ENCODE data around the gene SCFD2. TPM values are rescaled to one million over a fixed set of nuclear protein-coding genes. Genes with fewer than 3 reads are reported as not detected.

SCFD2 gene
- total RNA-seq, 1 experiment from 2014 or later = 36.6 TPM

DNA sequence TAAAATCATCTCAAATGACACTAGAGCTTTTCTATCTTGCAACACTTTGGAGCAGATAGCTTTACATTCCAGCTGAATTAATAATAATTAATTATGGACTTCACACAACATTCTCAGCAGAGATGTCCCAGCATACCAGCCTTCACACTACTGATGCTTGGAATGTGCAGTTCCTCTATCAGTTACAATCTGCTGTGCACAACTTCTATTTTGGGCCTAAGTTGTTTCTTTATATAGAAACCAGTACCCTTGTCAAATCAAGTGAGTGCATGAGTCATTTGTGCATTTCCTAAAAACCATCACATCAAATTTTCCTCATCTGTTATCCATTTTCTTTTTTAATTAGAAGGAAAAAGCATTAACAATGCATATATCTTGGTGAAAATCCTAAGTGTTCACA is 512.5 kb downstream of the SCFD2 start:
- no peak for ATAC-seq
- Histone ChIP-seq H3K4me3 (ENCODE audit: low read length) (no peak overlapping the region), H3K4me2 (ENCODE audit: low read length) (no peak overlapping the region), H3K27me3 (ENCODE audit: low read length) (no peaks in the 10 kb centered on the region), H3K9ac (ENCODE audit: low read length) (no peak overlapping the region), H3F3A (ENCODE audit: low read length, unreplicated experiment) (no peaks in the 10 kb centered on the region), H3K27ac (ENCODE audit: low read length) (no peak overlapping the region), H2AFZ (ENCODE audit: low read length) (no peak overlapping the region), H3K9me2 (replicated peaks; ENCODE audit: low read length) (no peaks in the 10 kb centered on the region), H3K79me2 (ENCODE audit: low read length) (no peaks in the 10 kb centered on the region), H4K20me1 (ENCODE audit: low read length) (no peaks in the 10 kb centered on the region), H3K36me3 (ENCODE audit: low read depth, low read length) (no peaks in the 10 kb centered on the region), H3K9me3 (ENCODE audit: low read length) (no peaks in the 10 kb centered on the region; the same call in 1 of the 2 replicates), H3K4me1 (ENCODE audit: insufficient read depth, low read length) (no peaks in the 10 kb centered on the region)
- CTCF ChIA-PET = no interaction called here
- BruUV-seq (replicated peaks) = no TSS peak
- DNase-seq = no peak
- POLR2A ChIA-PET (ENCODE audit: unreplicated experiment) = no interaction called here
- intact Hi-C loops (cut with micrococcal nuclease) = no loop called here
- TF ChIP-seq, protein P1, sequence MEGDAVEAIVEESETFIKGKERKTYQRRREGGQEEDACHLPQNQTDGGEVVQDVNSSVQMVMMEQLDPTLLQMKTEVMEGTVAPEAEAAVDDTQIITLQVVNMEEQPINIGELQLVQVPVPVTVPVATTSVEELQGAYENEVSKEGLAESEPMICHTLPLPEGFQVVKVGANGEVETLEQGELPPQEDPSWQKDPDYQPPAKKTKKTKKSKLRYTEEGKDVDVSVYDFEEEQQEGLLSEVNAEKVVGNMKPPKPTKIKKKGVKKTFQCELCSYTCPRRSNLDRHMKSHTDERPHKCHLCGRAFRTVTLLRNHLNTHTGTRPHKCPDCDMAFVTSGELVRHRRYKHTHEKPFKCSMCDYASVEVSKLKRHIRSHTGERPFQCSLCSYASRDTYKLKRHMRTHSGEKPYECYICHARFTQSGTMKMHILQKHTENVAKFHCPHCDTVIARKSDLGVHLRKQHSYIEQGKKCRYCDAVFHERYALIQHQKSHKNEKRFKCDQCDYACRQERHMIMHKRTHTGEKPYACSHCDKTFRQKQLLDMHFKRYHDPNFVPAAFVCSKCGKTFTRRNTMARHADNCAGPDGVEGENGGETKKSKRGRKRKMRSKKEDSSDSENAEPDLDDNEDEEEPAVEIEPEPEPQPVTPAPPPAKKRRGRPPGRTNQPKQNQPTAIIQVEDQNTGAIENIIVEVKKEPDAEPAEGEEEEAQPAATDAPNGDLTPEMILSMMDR (conservative IDR thresholded peaks at IDR 0.05; ENCODE audit: low read depth, low read length) = no peak
- TF ChIP-seq EZH2phosphoT487 (IDR thresholded peaks at IDR 0.05; ENCODE audit: borderline replicate concordance, low read length) = no peak
- no peak for TF ChIP-seq EZH2 (IDR thresholded peaks at IDR 0.05; ENCODE audit: low read length, unreplicated experiment)

DNA sequence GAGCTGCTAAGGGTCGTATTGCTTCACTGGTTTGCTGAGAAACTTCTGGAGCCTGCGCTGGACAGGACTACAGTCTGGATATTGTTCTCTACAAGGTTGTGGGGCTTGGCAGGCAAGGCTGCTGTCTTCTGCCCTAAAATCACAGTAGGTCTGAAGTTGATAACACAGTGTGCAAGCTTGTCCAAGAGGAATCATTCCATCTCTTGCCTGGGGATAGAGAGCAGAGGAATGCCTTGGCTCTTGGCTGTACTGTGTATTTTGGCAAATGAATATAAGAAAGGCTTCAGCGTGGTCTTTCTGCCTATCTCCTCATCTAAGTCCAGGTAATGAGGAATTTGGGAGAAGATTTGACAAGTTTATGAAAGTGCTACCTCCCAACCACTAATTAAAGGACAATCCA is 513.1 kb downstream of the SCFD2 start:
- BruUV-seq (replicated peaks) = no TSS peak
- no peaks in the 10 kb centered on the region for H3K79me2 ChIP-seq (ENCODE audit: low read length)
- H3K27me3 ChIP-seq (ENCODE audit: low read length) = no peaks in the 10 kb centered on the region
- no peak overlapping the region for H3K9ac ChIP-seq (ENCODE audit: low read length)
- no peaks in the 10 kb centered on the region for H3K9me2 ChIP-seq (replicated peaks; ENCODE audit: low read length)
- no peaks in the 10 kb centered on the region for H3K36me3 ChIP-seq (ENCODE audit: low read depth, low read length)
- no peak overlapping the region for H3K27ac ChIP-seq (ENCODE audit: low read length)
- POLR2A ChIA-PET (ENCODE audit: unreplicated experiment) = interaction anchor here (0.6 kb wide), 1 partner anchor 1980 kb away, joined by 3 read pairs; no protein-coding TSS in a partner anchor
- CTCF ChIA-PET = no interaction called here
- H3K4me3 ChIP-seq (ENCODE audit: low read length) = no peak overlapping the region
- ATAC-seq (no peak; the same call in 1 of the 2 replicates), DNase-seq (no peak)
- no peak overlapping the region for H2AFZ ChIP-seq (ENCODE audit: low read length)
- intact Hi-C loops (cut with micrococcal nuclease) = no loop called here
- H3F3A ChIP-seq (ENCODE audit: low read length, unreplicated experiment) = no peaks in the 10 kb centered on the region
- no peak for TF ChIP-seq EZH2phosphoT487 (IDR thresholded peaks at IDR 0.05; ENCODE audit: borderline replicate concordance, low read length)
- no peak for TF ChIP-seq EZH2 (IDR thresholded peaks at IDR 0.05; ENCODE audit: low read length, unreplicated experiment)
- TF ChIP-seq, protein P1 (conservative IDR thresholded peaks at IDR 0.05; ENCODE audit: low read depth, low read length) = no peak
- no peak overlapping the region for H3K4me2 ChIP-seq (ENCODE audit: low read length)
- H3K4me1 ChIP-seq (ENCODE audit: insufficient read depth, low read length) = no peaks in the 10 kb centered on the region
- no peaks in the 10 kb centered on the region for H4K20me1 ChIP-seq (ENCODE audit: low read length)
- H3K9me3 ChIP-seq (ENCODE audit: low read length) = no peaks in the 10 kb centered on the region

DNA sequence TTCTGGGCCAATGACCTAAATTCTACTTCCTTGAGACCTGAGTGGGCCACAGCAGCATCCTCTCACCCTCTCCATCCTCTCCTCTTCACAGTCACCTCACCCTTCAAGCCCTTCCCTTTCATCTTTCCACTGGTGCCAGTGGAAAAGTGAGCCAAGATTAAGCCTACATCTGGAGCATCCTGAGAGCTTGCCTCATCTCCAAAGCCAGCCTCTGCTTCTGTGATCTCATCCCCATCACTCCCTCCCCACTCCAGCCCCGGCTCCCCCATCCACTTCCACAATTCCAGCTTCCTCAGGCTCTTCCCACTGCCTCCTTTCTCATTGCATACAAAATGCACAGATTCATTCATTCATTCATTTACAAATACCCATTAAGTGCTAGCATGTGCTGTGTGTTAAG is 513.8 kb downstream of the SCFD2 start:
- BruUV-seq (replicated peaks) = no TSS peak
- Histone ChIP-seq H3K4me3 (ENCODE audit: low read length) (no peak overlapping the region), H3K9me3 (ENCODE audit: low read length) (no peaks in the 10 kb centered on the region), H3K9me2 (replicated peaks; ENCODE audit: low read length) (no peaks in the 10 kb centered on the region), H3K4me2 (ENCODE audit: low read length) (no peak overlapping the region), H3K4me1 (ENCODE audit: insufficient read depth, low read length) (no peaks in the 10 kb centered on the region), H4K20me1 (ENCODE audit: low read length) (no peaks in the 10 kb centered on the region), H3K36me3 (ENCODE audit: low read depth, low read length) (no peaks in the 10 kb centered on the region), H3F3A (ENCODE audit: low read length, unreplicated experiment) (no peaks in the 10 kb centered on the region), H3K79me2 (ENCODE audit: low read length) (no peaks in the 10 kb centered on the region), H3K27me3 (ENCODE audit: low read length) (no peaks in the 10 kb centered on the region), H3K27ac (ENCODE audit: low read length) (no peak overlapping the region), H2AFZ (ENCODE audit: low read length) (no peak overlapping the region), H3K9ac (ENCODE audit: low read length) (no peak overlapping the region)
- ChIA-PET CTCF (no interaction called here), POLR2A (ENCODE audit: unreplicated experiment) (no interaction called here)
- TF ChIP-seq, protein P1 (conservative IDR thresholded peaks at IDR 0.05; ENCODE audit: low read depth, low read length) = no peak
- no peak for TF ChIP-seq EZH2 (IDR thresholded peaks at IDR 0.05; ENCODE audit: low read length, unreplicated experiment)
- TF ChIP-seq EZH2phosphoT487 (IDR thresholded peaks at IDR 0.05; ENCODE audit: borderline replicate concordance, low read length) = no peak
- no peak for ATAC-seq
- DNase-seq = no peak
- intact Hi-C loops (cut with micrococcal nuclease) = no loop called here

Data from PC-3 (cell line).